ENCODE results near the gene HAPSTR1. TPM values are rescaled to one million over a fixed set of nuclear protein-coding genes. Genes with fewer than 3 reads are reported as not detected.

Gene HAPSTR1
- polyA plus RNA-seq, 3 donors, result 7.2 to 58.9 (median 11.1) TPM

DNA sequence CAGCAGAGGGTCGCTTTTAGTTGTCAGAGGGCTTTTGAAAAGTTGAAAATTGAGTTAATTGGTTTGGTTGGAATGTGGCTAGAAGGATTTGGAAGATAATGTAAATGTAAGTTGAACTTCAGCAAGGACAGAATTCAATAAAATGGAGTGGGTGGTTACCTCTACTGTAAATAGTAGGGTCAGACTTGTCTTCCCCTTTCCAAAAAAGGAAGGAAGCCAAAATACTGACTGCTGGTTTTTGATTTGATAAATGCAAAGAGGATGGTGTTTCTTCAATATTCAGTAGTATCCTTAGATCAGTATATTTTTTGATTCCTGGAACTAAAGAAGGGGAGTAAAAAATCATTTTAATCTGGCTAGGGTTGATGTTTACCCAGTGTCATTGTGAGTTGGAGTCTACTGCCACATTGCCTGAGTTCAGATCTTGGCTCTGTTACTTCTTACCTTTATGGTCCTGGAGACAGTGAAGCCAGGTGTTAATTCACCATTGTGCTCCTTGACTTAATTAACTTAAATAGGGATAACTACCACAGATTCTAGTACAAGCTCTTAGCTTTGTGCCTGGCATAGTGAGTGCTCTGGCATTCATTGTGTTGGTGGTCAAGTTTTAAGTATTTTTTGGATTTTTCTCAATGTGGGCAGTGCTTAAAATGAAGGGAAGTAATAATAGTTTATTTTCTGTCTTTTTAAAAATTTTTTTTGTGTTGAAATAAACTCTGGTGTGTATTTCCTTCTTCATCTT, 4.4 kb downstream of the HAPSTR1 start:
- DNase-seq, result peak in 1 of 3 donors; percentile 54
- Histone ChIP-seq H3K27me3 (ENCODE audit: control insufficient read depth in 2 of 2, insufficient read depth in 2 of 2, low read length in 2 of 2) (no peaks in the 10 kb centered on the region), H3K79me2 (ENCODE audit: insufficient read depth, low read length) (peaks cover 95% of the 10 kb centered on the region), H3K4me2 (replicated peaks; ENCODE audit: extremely low read depth, low read length, poor library complexity, severe bottlenecking) (peak overlapping the region; percentile 99), H2AFZ (ENCODE audit: insufficient read depth, low read depth, low read length, poor library complexity, severe bottlenecking) (no peak overlapping the region), H3K27ac (ENCODE audit: low read depth in 1 of 2, low read length in 2 of 2) (peak overlapping the region in 1 of 2 donors; percentile 56), H3K9me3 (replicated peaks in 1 of 2; ENCODE audit: control insufficient read depth in 1 of 2, insufficient read depth in 1 of 2, low read length in 2 of 2) (no peaks in the 10 kb centered on the region), H3K36me3 (replicated peaks in 1 of 2; ENCODE audit: control insufficient read depth in 1 of 2, insufficient read depth in 2 of 2, low read length in 2 of 2) (peaks cover 15 to 58% of the 10 kb centered on the region in 2 donors), H3K9ac (ENCODE audit: insufficient read depth, low read length, poor library complexity, severe bottlenecking) (no peak overlapping the region), H3K4me3 (replicated peaks in 1 of 3; ENCODE audit: low read depth in 2 of 3, low read length in 3 of 3) (peak overlapping the region; percentile 7 to 100 (median 98)), H3K4me1 (ENCODE audit: control insufficient read depth in 1 of 2, insufficient read depth in 2 of 2, low read length in 2 of 2) (peaks cover 73 to 78% of the 10 kb centered on the region in 2 donors), H4K20me1 (ENCODE audit: insufficient read depth, low read length) (peaks cover 89% of the 10 kb centered on the region)
- H3K27me3 Mint-ChIP-seq (ENCODE audit: low read depth in 3 of 3), result peaks cover 0 to 2% (median 0%) of the 10 kb centered on the region in 3 donors
- WGBS (ENCODE audit: insufficient coverage), result 83% methylated on average over 1 of the region's 1 CpG
- intact Hi-C loops (cut with micrococcal nuclease), result loop anchor here in 1 of 2 donors (10.0 kb wide), 1 partner anchor 131 kb away; the partner anchor contains the start of gene USP7
- peaks cover 59% of the 10 kb centered on the region for H3K4me1 Mint-ChIP-seq
- peak overlapping the region; percentile 67 to 88 (median 81) for H3K27ac Mint-ChIP-seq
- H3K4me3 Mint-ChIP-seq, result peak overlapping the region; percentile 88 to 99
- no peak for TF ChIP-seq CTCF (IDR thresholded peaks at IDR 0.05)
- H3K9me3 Mint-ChIP-seq, result peaks cover 0 to 3% (median 0%) of the 10 kb centered on the region in 7 donors
- H3K36me3 Mint-ChIP-seq, result peaks cover 62 to 73% of the 10 kb centered on the region in 2 donors

DNA sequence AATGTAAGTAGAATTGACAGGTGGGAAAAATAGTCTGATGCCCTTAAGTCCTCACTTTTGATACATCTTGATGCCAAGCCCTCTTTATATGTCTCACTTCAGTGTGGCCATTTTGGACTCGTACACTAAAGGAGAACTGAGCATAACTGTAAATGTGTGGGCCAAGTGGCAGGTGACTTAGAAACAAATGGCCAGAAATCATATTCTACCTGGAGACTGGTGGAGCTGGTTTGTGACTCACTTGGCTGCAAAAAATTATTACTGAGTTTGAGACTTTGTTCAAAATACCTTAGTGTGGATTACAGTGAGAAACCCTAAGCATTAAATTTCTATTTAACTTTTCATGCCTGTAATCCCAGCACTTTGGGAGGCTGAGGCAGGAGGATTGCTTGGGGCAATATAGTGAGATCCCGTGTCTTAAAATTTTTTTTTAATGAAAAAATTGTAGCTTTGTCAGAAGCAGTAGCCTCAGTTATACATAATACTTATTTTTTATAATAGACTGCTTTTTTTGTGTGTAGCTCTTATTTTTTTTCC, 5.0 kb downstream of the HAPSTR1 start:
- Histone ChIP-seq H3K27me3 (ENCODE audit: control insufficient read depth in 2 of 2, insufficient read depth in 2 of 2, low read length in 2 of 2) (no peaks in the 10 kb centered on the region), H3K27ac (ENCODE audit: low read depth in 1 of 2, low read length in 2 of 2) (peak overlapping the region in 1 of 2 donors; percentile 45), H3K4me1 (ENCODE audit: control insufficient read depth in 1 of 2, insufficient read depth in 2 of 2, low read length in 2 of 2) (peaks cover 76 to 84% of the 10 kb centered on the region in 2 donors), H2AFZ (ENCODE audit: insufficient read depth, low read depth, low read length, poor library complexity, severe bottlenecking) (no peak overlapping the region), H4K20me1 (ENCODE audit: insufficient read depth, low read length) (peaks cover 96% of the 10 kb centered on the region), H3K9ac (ENCODE audit: insufficient read depth, low read length, poor library complexity, severe bottlenecking) (no peak overlapping the region), H3K9me3 (replicated peaks in 1 of 2; ENCODE audit: control insufficient read depth in 1 of 2, insufficient read depth in 1 of 2, low read length in 2 of 2) (no peaks in the 10 kb centered on the region), H3K4me2 (replicated peaks; ENCODE audit: extremely low read depth, low read length, poor library complexity, severe bottlenecking) (peak overlapping the region; percentile 99), H3K4me3 (replicated peaks in 1 of 3; ENCODE audit: low read depth in 2 of 3, low read length in 3 of 3) (peak overlapping the region in 1 of 3 experiments; percentile 100), H3K79me2 (ENCODE audit: insufficient read depth, low read length) (peaks cover 100% of the 10 kb centered on the region), H3K36me3 (replicated peaks in 1 of 2; ENCODE audit: control insufficient read depth in 1 of 2, insufficient read depth in 2 of 2, low read length in 2 of 2) (peaks cover 19 to 65% of the 10 kb centered on the region in 2 donors)
- no CpG with 5 or more reads among the region's 2 CpGs for WGBS (ENCODE audit: insufficient coverage)
- Mint-ChIP-seq H3K27ac (peak overlapping the region in 5 of 7 donors; percentile 45 to 98 (median 83)), H3K27me3 (ENCODE audit: low read depth in 3 of 3) (peaks cover 0 to 2% (median 0%) of the 10 kb centered on the region in 3 donors), H3K36me3 (peaks cover 69 to 80% of the 10 kb centered on the region in 2 donors), H3K4me3 (peak overlapping the region in 1 of 2 donors; percentile 99), H3K4me1 (peaks cover 66% of the 10 kb centered on the region), H3K9me3 (peaks cover 0 to 3% (median 0%) of the 10 kb centered on the region in 7 donors)
- TF ChIP-seq CTCF (IDR thresholded peaks at IDR 0.05), result no peak
- intact Hi-C loops (cut with micrococcal nuclease), result loop anchor here in 1 of 2 donors (10.0 kb wide), 1 partner anchor 132 kb away; the partner anchor contains the start of gene USP7
- DNase-seq, result no peak

Data from CD14-positive monocyte (primary cell).